ENCODE results near the gene IGF2BP2. TPM values are rescaled to one million over a fixed set of nuclear protein-coding genes. Genes with fewer than 3 reads are reported as not detected.

The IGF2BP2 gene
- total RNA-seq, 4 donors from 2014 or later: 12.4 to 45.7 (median 15.9) TPM

DNA sequence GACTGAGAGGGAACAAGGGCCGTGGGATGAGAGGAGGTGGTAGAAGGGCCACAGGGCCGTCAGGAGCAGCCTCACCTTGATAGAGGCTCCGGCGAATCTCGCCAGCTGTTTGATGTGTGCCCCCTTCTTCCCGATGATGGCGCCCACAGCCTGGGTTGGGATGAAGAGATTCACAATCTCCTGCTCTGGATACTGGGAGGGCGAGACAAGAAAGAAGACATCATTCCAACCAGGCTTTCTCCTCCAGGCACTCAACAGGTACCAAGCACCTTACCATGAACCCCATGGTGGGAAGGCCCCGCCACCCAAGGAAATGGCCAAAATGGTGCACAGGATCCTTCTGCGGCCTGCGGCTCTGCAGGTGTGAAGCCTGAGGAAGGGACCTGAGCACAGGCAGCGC, 167.6 kb downstream of the IGF2BP2 start:
- no peak for TF ChIP-seq CTCF (IDR thresholded peaks at IDR 0.05)
- TF ChIP-seq POLR2A (IDR thresholded peaks at IDR 0.05): no peak
- no peaks in the 10 kb centered on the region for H3K27me3 ChIP-seq
- H3K27ac ChIP-seq: peak overlapping the region in 2 of 3 donors; percentile 66 to 75
- DNase-seq: no peak
- intact Hi-C loops (cut with DNase I): no loop called here
- no peak overlapping the region for H3K4me3 ChIP-seq (replicated peaks in 1 of 3)
- H3K9me3 ChIP-seq: no peaks in the 10 kb centered on the region
- WGBS, 2 donors: 93 to 97% methylated on average over 12 of the region's 12 CpGs
- H3K4me1 ChIP-seq: peaks cover 0 to 19% of the 10 kb centered on the region in 2 donors
- H3K36me3 ChIP-seq: peaks cover 0 to 2% of the 10 kb centered on the region in 2 donors

- H3K4me1 ChIP-seq: peaks cover 0 to 19% of the 10 kb centered on the region in 2 donors
- H3K27me3 ChIP-seq: no peaks in the 10 kb centered on the region
- peak overlapping the region in 2 of 3 donors; percentile 73 to 78 for H3K27ac ChIP-seq
- peaks cover 0 to 2% of the 10 kb centered on the region in 2 donors for H3K36me3 ChIP-seq
- no peaks in the 10 kb centered on the region for H3K9me3 ChIP-seq
- no peak overlapping the region for H3K4me3 ChIP-seq (replicated peaks in 1 of 3)
- DNase-seq: peak in 1 of 2 donors; percentile 12
- 84 to 86% methylated on average over 8 of the region's 8 CpGs for WGBS, 2 donors
- intact Hi-C loops (cut with DNase I): no loop called here
- no peak for TF ChIP-seq POLR2A (IDR thresholded peaks at IDR 0.05)
These were observed 168.5 kb downstream of the IGF2BP2 start for GRCh38 chr3:185656321-185656840.

GRCh38 chr3:185655426-185656320, 169.2 kb downstream of the IGF2BP2 start:
- Histone ChIP-seq H3K27me3 (no peaks in the 10 kb centered on the region), H3K4me1 (peaks cover 0 to 19% of the 10 kb centered on the region in 2 donors), H3K36me3 (peaks cover 0 to 2% of the 10 kb centered on the region in 2 donors), H3K27ac (peak overlapping the region in 2 of 3 donors; percentile 73 to 78), H3K4me3 (replicated peaks in 1 of 3) (no peak overlapping the region), H3K9me3 (no peaks in the 10 kb centered on the region)
- DNase-seq: no peak
- TF ChIP-seq CTCF (IDR thresholded peaks at IDR 0.05): no peak
- no peak for TF ChIP-seq POLR2A (IDR thresholded peaks at IDR 0.05)
- intact Hi-C loops (cut with DNase I): no loop called here
- 94 to 95% methylated on average over 11 to 12 of the region's 12 CpGs for WGBS, 2 donors

GRCh38 chr3:185654758-185655145, 170.1 kb downstream of the IGF2BP2 start:
- H3K27ac ChIP-seq: no peak overlapping the region
- H3K36me3 ChIP-seq: peaks cover 0 to 2% of the 10 kb centered on the region in 2 donors
- peaks cover 0 to 12% of the 10 kb centered on the region in 2 donors for H3K4me1 ChIP-seq
- WGBS, 2 donors: 78 to 91% methylated on average over 2 of the region's 2 CpGs
- no peaks in the 10 kb centered on the region for H3K27me3 ChIP-seq
- TF ChIP-seq POLR2A (IDR thresholded peaks at IDR 0.05): no peak
- no peak for TF ChIP-seq CTCF (IDR thresholded peaks at IDR 0.05)
- intact Hi-C loops (cut with DNase I): no loop called here
- DNase-seq: no peak
- H3K4me3 ChIP-seq (replicated peaks in 1 of 3): no peak overlapping the region
- H3K9me3 ChIP-seq: no peaks in the 10 kb centered on the region

DNA sequence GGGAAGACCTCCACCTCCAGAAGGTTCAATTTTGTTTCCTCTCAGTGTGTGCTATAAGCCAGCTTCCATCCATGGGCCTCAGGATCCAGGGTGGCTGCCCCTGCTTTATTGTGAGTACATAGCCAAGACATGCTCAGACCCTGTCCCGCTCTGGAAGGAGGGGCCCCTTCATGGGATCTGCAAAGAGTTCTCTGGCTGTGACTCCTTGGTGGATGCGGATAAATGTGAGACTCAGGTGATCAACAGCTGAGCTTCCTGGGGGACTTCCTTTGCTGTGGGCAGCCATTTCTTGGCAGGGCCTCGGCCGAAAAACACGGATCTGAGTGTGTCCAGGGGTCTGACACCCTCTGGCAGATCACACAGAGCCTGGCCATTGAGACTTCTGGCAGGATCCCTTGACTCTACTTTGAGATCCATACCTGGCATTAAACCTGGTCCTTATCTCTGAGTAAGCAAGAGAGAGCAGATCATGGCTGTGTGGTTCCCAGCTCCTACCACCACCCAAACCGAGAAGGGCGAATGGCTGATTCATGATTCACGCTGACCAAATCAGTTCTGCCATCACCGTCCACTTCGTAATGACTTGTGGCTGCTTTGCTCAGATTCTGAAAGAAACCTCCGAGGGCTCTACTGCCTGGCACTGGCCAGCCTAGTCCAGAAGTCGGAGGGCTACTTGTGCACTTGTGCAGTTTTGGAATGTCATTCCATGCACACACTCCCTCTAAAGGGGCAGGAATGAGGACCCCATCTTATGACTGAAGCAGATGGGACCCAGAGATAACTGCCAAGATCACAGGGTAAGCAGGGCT, 170.7 kb downstream of the IGF2BP2 start:
- H3K27me3 ChIP-seq: no peaks in the 10 kb centered on the region
- H3K27ac ChIP-seq: no peak overlapping the region
- no peak for DNase-seq
- H3K9me3 ChIP-seq: no peaks in the 10 kb centered on the region
- peaks cover 0 to 6% of the 10 kb centered on the region in 2 donors for H3K4me1 ChIP-seq
- H3K36me3 ChIP-seq: peaks cover 0 to 2% of the 10 kb centered on the region in 2 donors
- TF ChIP-seq CTCF (IDR thresholded peaks at IDR 0.05) (no peak), POLR2A (IDR thresholded peaks at IDR 0.05) (no peak)
- no peak overlapping the region for H3K4me3 ChIP-seq (replicated peaks in 1 of 3)
- WGBS, 2 donors: 97% methylated on average over 12 of the region's 12 CpGs
- intact Hi-C loops (cut with DNase I): no loop called here
